HCT116 (cell line): ENCODE data around the gene POC1A.

ENCODE experiments used
- EGR1 ChIP-seq: IDR thresholded peaks from 2 replicates; pipeline ENCODE4 v1.6.1; 2012; ENCODE audit warnings: low read depth
- ELF1 ChIP-seq: IDR thresholded peaks from 2 replicates; pipeline ENCODE4 v1.6.1; 2012; ENCODE audit warnings: low read depth, borderline replicate concordance
- EZH2phosphoT487 ChIP-seq: fragments of 200-600 bp; IDR thresholded peaks from 2 replicates; pipeline ENCODE4 v1.6.1; 2018; ENCODE audit warnings: antibody characterized with exemption, borderline replicate concordance
- POLR2A ChIP-seq: IDR thresholded peaks from 2 replicates; pipeline ENCODE4 v1.7.0; 2011; ENCODE audit warnings: borderline replicate concordance; ENCODE audit not compliant: insufficient read depth, insufficient read length; ENCODE audit errors: extremely low read depth
- RAD21 ChIP-seq: IDR thresholded peaks from 2 replicates; pipeline ENCODE4 v1.6.1; 2012; ENCODE audit warnings: low read depth, mild to moderate bottlenecking
- SRF ChIP-seq: IDR thresholded peaks from 2 replicates; pipeline ENCODE4 v1.6.1; 2012; ENCODE audit warnings: low read depth
- TCF7L2 ChIP-seq: IDR thresholded peaks from 2 replicates; pipeline ENCODE4 v1.7.0; 2011; ENCODE audit warnings: borderline replicate concordance, inconsistent platforms; ENCODE audit not compliant: insufficient read depth, insufficient read length; ENCODE audit errors: extremely low read depth
- TF ChIP-seq, protein P1 (sequence below): IDR thresholded peaks from 2 replicates; pipeline ENCODE4 v1.6.1; 2012
- TF ChIP-seq, protein P2 (sequence below), 3 experiments: fragments of 200-600 bp in 1 of 3; sonication (generic) in 1 of 3; IDR thresholded peaks in 2 of 3; conservative IDR thresholded peaks in 1 of 3; 2 replicates each; pipeline ENCODE4 v1.5.1; 2012 to 2017; ENCODE audit warnings: low read depth in 2 of 3, low read length in 2 of 3, antibody characterized with exemption in 1 of 3, borderline replicate concordance in 1 of 3, control low read depth in 1 of 3, mild to moderate bottlenecking in 1 of 3, mixed read lengths in 1 of 3, mixed run types in 1 of 3, moderate library complexity in 1 of 3; ENCODE audit not compliant: insufficient read depth in 1 of 3

DNA sequence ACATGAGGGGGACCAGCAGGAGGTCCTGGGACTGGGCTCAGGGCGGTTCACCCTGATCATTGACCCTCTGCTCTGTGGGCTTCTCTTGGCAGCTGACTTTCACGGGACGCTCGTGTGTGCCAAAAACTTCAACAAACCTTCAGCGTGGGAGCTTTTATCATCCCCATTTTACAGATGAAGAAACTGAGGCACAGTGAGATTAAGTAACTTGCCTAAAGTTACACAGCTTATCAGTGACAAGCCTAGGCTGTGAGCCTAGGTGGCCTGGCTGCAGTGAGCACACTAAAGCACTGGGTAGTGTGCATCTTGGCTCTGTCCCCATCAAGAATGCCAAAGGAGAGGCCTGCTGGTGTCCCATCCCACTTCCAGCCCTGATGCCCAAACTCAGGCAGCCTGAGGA is 74.3 kb downstream of the POC1A start:
- TF ChIP-seq, protein P1, sequence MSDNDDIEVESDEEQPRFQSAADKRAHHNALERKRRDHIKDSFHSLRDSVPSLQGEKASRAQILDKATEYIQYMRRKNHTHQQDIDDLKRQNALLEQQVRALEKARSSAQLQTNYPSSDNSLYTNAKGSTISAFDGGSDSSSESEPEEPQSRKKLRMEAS = no peak
- TF ChIP-seq POLR2A (no peak), TCF7L2 (no peak), EZH2phosphoT487 (no peak), EGR1 (no peak), SRF (no peak), RAD21 (no peak), ELF1 (no peak)
- TF ChIP-seq, protein P2, sequence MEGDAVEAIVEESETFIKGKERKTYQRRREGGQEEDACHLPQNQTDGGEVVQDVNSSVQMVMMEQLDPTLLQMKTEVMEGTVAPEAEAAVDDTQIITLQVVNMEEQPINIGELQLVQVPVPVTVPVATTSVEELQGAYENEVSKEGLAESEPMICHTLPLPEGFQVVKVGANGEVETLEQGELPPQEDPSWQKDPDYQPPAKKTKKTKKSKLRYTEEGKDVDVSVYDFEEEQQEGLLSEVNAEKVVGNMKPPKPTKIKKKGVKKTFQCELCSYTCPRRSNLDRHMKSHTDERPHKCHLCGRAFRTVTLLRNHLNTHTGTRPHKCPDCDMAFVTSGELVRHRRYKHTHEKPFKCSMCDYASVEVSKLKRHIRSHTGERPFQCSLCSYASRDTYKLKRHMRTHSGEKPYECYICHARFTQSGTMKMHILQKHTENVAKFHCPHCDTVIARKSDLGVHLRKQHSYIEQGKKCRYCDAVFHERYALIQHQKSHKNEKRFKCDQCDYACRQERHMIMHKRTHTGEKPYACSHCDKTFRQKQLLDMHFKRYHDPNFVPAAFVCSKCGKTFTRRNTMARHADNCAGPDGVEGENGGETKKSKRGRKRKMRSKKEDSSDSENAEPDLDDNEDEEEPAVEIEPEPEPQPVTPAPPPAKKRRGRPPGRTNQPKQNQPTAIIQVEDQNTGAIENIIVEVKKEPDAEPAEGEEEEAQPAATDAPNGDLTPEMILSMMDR (IDR thresholded peaks at IDR 0.05 in 2 of 3, conservative IDR thresholded peaks at IDR 0.05 in 1 of 3; ENCODE audit: borderline replicate concordance in 1 of 3, insufficient read depth in 1 of 3, low read depth in 2 of 3, low read length in 2 of 3) = no peak
